ENCODE results near the gene GOLT1A. TPM values are rescaled to one million over a fixed set of nuclear protein-coding genes. Genes with fewer than 3 reads are reported as not detected.

GOLT1A gene
- polyA plus RNA-seq, 2 of the 4 experiments (the other 2 are of a cell fraction): 1.8 to 6.4 TPM

GRCh38 chr1:204197068-204197467, 16.7 kb downstream of the GOLT1A start:
- H3K27ac ChIP-seq: no peak overlapping the region
- DNase-seq (ENCODE audit: low read depth in 1 of 2, low spot score in 1 of 2) (no peak), FAIRE-seq (no peak), ATAC-seq (no peak; a peak in 1 of 6 replicates)
- ChIA-PET CTCF (interaction anchor here (0.9 to 4.5 kb wide), 5 partner anchors 8 to 197 kb away, joined by 3 to 53 read pairs (median 18); partner anchors contain the start of genes GOLT1A and REN), POLR2A (no interaction called here)
- H3K4me3 ChIP-seq: no peak overlapping the region
- peaks cover 5% of the 10 kb centered on the region; the same call in 2 of the 3 replicates for H3K4me1 ChIP-seq
- TF ChIP-seq NR3C1 (IDR thresholded peaks at IDR 0.05) (no peak), SMC3 (IDR thresholded peaks at IDR 0.05) (no peak), CBX2 (IDR thresholded peaks at IDR 0.05; ENCODE audit: borderline replicate concordance, low read depth) (no peak), FOXS1 (CRISPR knock-in tag; IDR thresholded peaks at IDR 0.05) (no peak), RNF2 (IDR thresholded peaks at IDR 0.05; ENCODE audit: borderline replicate concordance, low read depth) (no peak), TFCP2L1 (CRISPR knock-in tag; IDR thresholded peaks at IDR 0.05) (no peak), JUN (IDR thresholded peaks at IDR 0.05) (no peak), CTCF (IDR thresholded peaks at IDR 0.05) (no peak), RCOR1 (IDR thresholded peaks at IDR 0.05; ENCODE audit: low read depth, low read length) (no peak), SREBF2 (IDR thresholded peaks at IDR 0.05) (no peak), HEYL (CRISPR knock-in tag; IDR thresholded peaks at IDR 0.05) (no peak), ELK1 (IDR thresholded peaks at IDR 0.05; ENCODE audit: low read depth, low read length) (no peak), MAX (IDR thresholded peaks at IDR 0.05) (no peak), CHD2 (IDR thresholded peaks at IDR 0.05; ENCODE audit: low read length, partially characterized antibody) (no peak), EHF (CRISPR knock-in tag; IDR thresholded peaks at IDR 0.05) (no peak), CEBPB (IDR thresholded peaks at IDR 0.05) (no peak), USF2 (IDR thresholded peaks at IDR 0.05) (no peak), ESRRA (IDR thresholded peaks at IDR 0.05; ENCODE audit: borderline replicate concordance, low read length) (no peak), POLR2A (IDR thresholded peaks at IDR 0.05; ENCODE audit: low read length) (no peak)
- 73% methylated on average over 5 of the region's 5 CpGs for WGBS (ENCODE audit: missing lambda C conversion rate)
- no peaks in the 10 kb centered on the region for H3K9me3 ChIP-seq
- H3K4me2 ChIP-seq: no peak overlapping the region

- peak in 1 of 2 experiments; percentile 28; a peak in 3 of 6 replicates for ATAC-seq
- H3K4me3 ChIP-seq: no peak within 1 kb of the TSS
- CTCF ChIA-PET: interaction anchor here (1.1 to 4.5 kb wide), 4 partner anchors 11 to 167 kb away, joined by 6 to 53 read pairs (median 13); partner anchors contain the start of genes GOLT1A and REN
- no peaks in the 10 kb centered on the region for H3K9me3 ChIP-seq
- no peak for TF ChIP-seq TP53 (CRISPR knock-in tag; IDR thresholded peaks at IDR 0.05)
- TF ChIP-seq RCOR1 (IDR thresholded peaks at IDR 0.05; ENCODE audit: low read depth, low read length): no peak
- no peak for TF ChIP-seq POLR2A (IDR thresholded peaks at IDR 0.05; ENCODE audit: low read length)
- peaks cover 5% of the 10 kb centered on the region; the same call in 2 of the 3 replicates for H3K4me1 ChIP-seq
- 56% methylated on average over 18 of the region's 18 CpGs for WGBS (ENCODE audit: missing lambda C conversion rate)
- no peak for DNase-seq (ENCODE audit: low read depth in 1 of 2, low spot score in 1 of 2)
- FAIRE-seq: no peak
- POLR2A ChIA-PET: no interaction called here
- no peak within 1 kb of the TSS for H3K27ac ChIP-seq
- no peak within 1 kb of the TSS for H3K4me2 ChIP-seq
Observed at GRCh38 chr1:204196068-204196795, 17.6 kb downstream of the GOLT1A start, which contains the start of gene KISS1. KISS1 (minus strand) TSS chr1:204196491; CDS start chr1:204192876, 3,615 bp downstream.

Measured in A549 (cell line).